IgD-negative memory B cell (primary cell): ENCODE measurements around the gene MYO7A. TPM values are rescaled to one million over a fixed set of nuclear protein-coding genes. Genes with fewer than 3 reads are reported as not detected.

Experiments used
- H3K27ac Mint-ChIP-seq, 3 donors: one replicate each; pipeline ENCODE4 v1.8.0; 2020 to 2022; ENCODE audit warnings: mild to moderate bottlenecking in 3 of 3, mixed read lengths in 3 of 3, moderate library complexity in 1 of 3
- H3K27me3 Mint-ChIP-seq: one replicate; pipeline ENCODE4 v1.8.0; 2021; ENCODE audit warnings: mixed read lengths
- H3K36me3 Mint-ChIP-seq: one replicate; pipeline ENCODE4 v1.8.0; 2020; ENCODE audit warnings: mild to moderate bottlenecking, mixed read lengths
- H3K4me1 Mint-ChIP-seq, 3 donors: one replicate each; pipeline ENCODE4 v1.8.0; 2020 to 2022; ENCODE audit warnings: mixed read lengths in 3 of 3, mild to moderate bottlenecking in 1 of 3
- H3K4me3 Mint-ChIP-seq, 4 donors: one replicate each; pipeline ENCODE4 v1.8.0; 2020 to 2022; ENCODE audit warnings: mild to moderate bottlenecking in 4 of 4, mixed read lengths in 4 of 4, moderate library complexity in 3 of 4
- H3K9me3 Mint-ChIP-seq, 3 donors: one replicate each; pipeline ENCODE4 v1.8.0; 2020 to 2021; ENCODE audit warnings: mixed read lengths in 3 of 3, mild to moderate bottlenecking in 1 of 3
- polyA plus RNA-seq: library from polyadenylated mRNA; unstranded; fragments of 300-500 nt; fragmentation: Illumina TruSeq; gene quantifications from one replicate; pipeline ENCODE4 v1.2.3, GENCODE V29; 2021

The MYO7A gene
- polyA plus RNA-seq, result not detected

DNA sequence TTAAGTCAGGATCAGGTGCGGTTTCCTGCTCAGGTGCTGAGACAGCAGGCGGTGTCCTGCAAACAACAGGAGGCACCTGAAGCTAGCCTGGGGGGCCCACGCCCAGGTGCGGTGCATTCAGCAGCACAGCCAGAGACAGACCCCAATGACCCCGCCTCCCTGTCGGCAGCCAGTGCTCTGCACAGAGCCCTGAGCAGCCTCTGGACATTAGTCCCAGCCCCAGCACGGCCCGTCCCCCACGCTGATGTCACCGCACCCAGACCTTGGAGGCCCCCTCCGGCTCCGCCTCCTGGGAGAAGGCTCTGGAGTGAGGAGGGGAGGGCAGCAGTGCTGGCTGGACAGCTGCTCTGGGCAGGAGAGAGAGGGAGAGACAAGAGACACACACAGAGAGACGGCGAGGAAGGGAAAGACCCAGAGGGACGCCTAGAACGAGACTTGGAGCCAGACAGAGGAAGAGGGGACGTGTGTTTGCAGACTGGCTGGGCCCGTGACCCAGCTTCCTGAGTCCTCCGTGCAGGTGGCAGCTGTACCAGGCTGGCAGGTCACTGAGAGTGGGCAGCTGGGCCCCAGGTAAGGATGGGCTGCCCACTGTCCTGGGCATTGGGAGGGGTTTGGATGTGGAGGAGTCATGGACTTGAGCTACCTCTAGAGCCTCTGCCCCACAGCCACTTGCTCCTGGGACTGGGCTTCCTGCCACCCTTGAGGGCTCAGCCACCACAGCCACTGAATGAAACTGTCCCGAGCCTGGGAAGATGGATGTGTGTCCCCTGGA is at the start of gene MYO7A:
Gene MYO7A (plus strand): TSS at position 327 of the 772 bp plus-strand sequence. CDS start 2,389 bp downstream, outside the sequence.
- Mint-ChIP-seq H3K9me3 (peaks cover 0 to under 1% (median 0%) of the 10 kb centered on the region in 3 donors), H3K4me3 (peak within 1 kb of the TSS; percentile 26 to 80 (median 71)), H3K4me1 (peaks cover 2 to 15% (median 8%) of the 10 kb centered on the region in 3 donors), H3K36me3 (no peaks in the 10 kb centered on the region), H3K27ac (peak within 1 kb of the TSS in 1 of 3 donors; percentile 23), H3K27me3 (peaks cover 8% of the 10 kb centered on the region)

DNA sequence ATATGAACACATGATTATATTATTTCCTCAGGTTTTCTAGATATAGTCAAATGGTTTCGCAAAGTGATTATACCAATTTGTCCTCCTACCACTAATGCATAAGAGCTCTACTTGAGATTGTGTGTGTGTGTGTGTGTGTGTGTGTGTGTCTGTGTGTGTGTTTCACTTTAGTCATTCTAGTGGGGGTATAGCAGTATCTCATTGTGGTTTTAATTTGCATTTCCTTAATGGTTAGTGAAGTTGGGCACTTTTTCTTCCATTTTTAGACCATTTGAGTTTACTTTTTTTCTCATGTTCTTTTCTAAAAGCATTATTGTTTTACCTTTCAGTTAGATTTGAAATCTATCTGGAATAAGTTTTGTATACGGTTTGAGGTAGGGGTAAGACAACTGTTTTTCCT is 48.4 kb upstream of the MYO7A start:
- no peak overlapping the region for H3K4me3 Mint-ChIP-seq
- no peaks in the 10 kb centered on the region for H3K4me1 Mint-ChIP-seq
- H3K27me3 Mint-ChIP-seq, result peaks cover 6% of the 10 kb centered on the region

GRCh38 chr11:77080643-77081210 is 47.3 kb upstream of the MYO7A start:
- no peaks in the 10 kb centered on the region for H3K4me1 Mint-ChIP-seq
- no peak overlapping the region for H3K27ac Mint-ChIP-seq

More for the DNA sequence above, 48.4 kb upstream of the MYO7A start:
- Mint-ChIP-seq H3K27ac (no peak overlapping the region), H3K36me3 (no peaks in the 10 kb centered on the region), H3K9me3 (peaks cover 0 to 7% (median 6%) of the 10 kb centered on the region in 3 donors)

GRCh38 chr11:77081381-77081851 is 46.6 kb upstream of the MYO7A start:
- H3K27ac Mint-ChIP-seq, result peak overlapping the region in 1 of 3 donors; percentile 86
- H3K4me1 Mint-ChIP-seq, result no peaks in the 10 kb centered on the region
- no peaks in the 10 kb centered on the region for H3K36me3 Mint-ChIP-seq
- H3K9me3 Mint-ChIP-seq, result peaks cover 0 to 7% (median 6%) of the 10 kb centered on the region in 3 donors
- H3K4me3 Mint-ChIP-seq, result peak overlapping the region in 1 of 4 donors; percentile 23
- H3K27me3 Mint-ChIP-seq, result peaks cover 6% of the 10 kb centered on the region

More at GRCh38 chr11:77080643-77081210, 47.3 kb upstream of the MYO7A start:
- H3K36me3 Mint-ChIP-seq, result no peaks in the 10 kb centered on the region
- H3K27me3 Mint-ChIP-seq, result peaks cover 6% of the 10 kb centered on the region
- peaks cover 0 to 7% (median 6%) of the 10 kb centered on the region in 3 donors for H3K9me3 Mint-ChIP-seq
- no peak overlapping the region for H3K4me3 Mint-ChIP-seq

- Mint-ChIP-seq H3K9me3 (peaks cover 0 to 7% (median 6%) of the 10 kb centered on the region in 3 donors), H3K36me3 (no peaks in the 10 kb centered on the region), H3K4me1 (no peaks in the 10 kb centered on the region), H3K27me3 (peaks cover 6% of the 10 kb centered on the region), H3K4me3 (no peak overlapping the region), H3K27ac (peak overlapping the region in 1 of 3 donors; percentile 43)
Observed at GRCh38 chr11:77081976-77082836, 45.8 kb upstream of the MYO7A start.

GRCh38 chr11:77082838-77083565 is 45.0 kb upstream of the MYO7A start:
- no peak overlapping the region for H3K4me3 Mint-ChIP-seq
- no peaks in the 10 kb centered on the region for H3K4me1 Mint-ChIP-seq
- H3K27ac Mint-ChIP-seq, result peak overlapping the region in 1 of 3 donors; percentile 43
- peaks cover 0 to 7% (median 4%) of the 10 kb centered on the region in 3 donors for H3K9me3 Mint-ChIP-seq
- peaks cover 4% of the 10 kb centered on the region for H3K27me3 Mint-ChIP-seq
- no peaks in the 10 kb centered on the region for H3K36me3 Mint-ChIP-seq

- H3K9me3 Mint-ChIP-seq, result peaks cover 0 to 7% (median 2%) of the 10 kb centered on the region in 3 donors
- H3K4me1 Mint-ChIP-seq, result no peaks in the 10 kb centered on the region
- H3K27me3 Mint-ChIP-seq, result peaks cover 1% of the 10 kb centered on the region
- no peaks in the 10 kb centered on the region for H3K36me3 Mint-ChIP-seq
- no peak overlapping the region for H3K4me3 Mint-ChIP-seq
- H3K27ac Mint-ChIP-seq, result no peak overlapping the region
Observed at GRCh38 chr11:77083566-77084245, 44.3 kb upstream of the MYO7A start.

GRCh38 chr11:77084581-77085191 is 43.4 kb upstream of the MYO7A start:
- no peaks in the 10 kb centered on the region for H3K9me3 Mint-ChIP-seq
- H3K4me3 Mint-ChIP-seq, result no peak overlapping the region
- H3K27ac Mint-ChIP-seq, result no peak overlapping the region

GRCh38 chr11:77085652-77086051 is 42.4 kb upstream of the MYO7A start:
- H3K27ac Mint-ChIP-seq, result no peak overlapping the region
- H3K36me3 Mint-ChIP-seq, result no peaks in the 10 kb centered on the region
- no peaks in the 10 kb centered on the region for H3K9me3 Mint-ChIP-seq
- H3K4me3 Mint-ChIP-seq, result no peak overlapping the region
- H3K4me1 Mint-ChIP-seq, result no peaks in the 10 kb centered on the region
- H3K27me3 Mint-ChIP-seq, result peaks cover 1% of the 10 kb centered on the region

More at GRCh38 chr11:77084581-77085191, 43.4 kb upstream of the MYO7A start:
- Mint-ChIP-seq H3K36me3 (no peaks in the 10 kb centered on the region), H3K27me3 (peaks cover 1% of the 10 kb centered on the region), H3K4me1 (no peaks in the 10 kb centered on the region)

DNA sequence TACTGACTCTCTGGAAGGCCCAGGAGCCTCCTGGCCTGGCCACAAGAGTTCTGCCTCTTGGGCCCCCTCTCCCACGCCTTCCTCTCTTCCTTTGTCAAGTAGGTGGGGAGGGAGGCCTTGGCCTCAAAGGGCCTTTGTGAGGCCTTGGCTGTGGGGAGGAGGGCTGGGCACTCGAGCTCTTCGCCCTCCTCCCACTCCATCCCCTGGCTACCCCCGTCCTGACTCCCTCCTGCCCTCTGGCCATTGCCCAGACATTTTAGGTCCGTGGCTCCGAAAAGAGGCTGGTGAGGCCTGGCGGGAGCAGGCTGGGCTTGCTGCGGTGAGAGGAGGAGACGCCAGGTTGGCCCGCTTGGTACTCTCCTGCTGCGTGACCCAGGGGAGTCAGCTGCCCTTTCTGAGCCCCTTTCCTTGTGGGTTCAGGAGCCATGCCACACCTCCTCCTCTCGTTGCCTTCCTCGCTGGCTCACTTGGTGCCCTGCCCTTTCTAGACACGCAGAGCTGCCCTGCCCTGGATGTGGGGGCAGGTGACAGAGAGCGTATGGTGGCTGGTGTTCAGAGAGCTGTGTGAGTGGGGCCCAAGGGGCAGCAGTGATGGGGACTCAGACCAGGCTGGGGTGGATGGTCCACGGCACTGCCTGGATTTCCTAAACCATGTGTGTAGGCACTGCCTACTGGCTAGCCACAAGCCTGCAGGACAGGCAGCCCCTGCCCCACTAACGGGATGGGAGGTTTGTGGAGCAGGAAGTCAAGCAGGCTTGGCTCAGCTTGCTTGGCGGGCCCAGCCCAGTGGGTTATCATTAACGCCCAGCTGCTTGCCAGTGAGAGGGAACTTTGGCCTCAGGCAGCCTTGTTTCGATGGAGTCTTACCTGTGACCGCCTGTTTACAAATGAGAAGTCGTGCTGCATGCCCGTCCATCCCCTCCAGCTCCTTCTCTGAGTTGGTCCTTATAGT is 41.2 kb upstream of the MYO7A start:
- peaks cover 0 to 3% (median 2%) of the 10 kb centered on the region in 3 donors for H3K4me1 Mint-ChIP-seq
- no peak overlapping the region for H3K27ac Mint-ChIP-seq
- peaks cover 3% of the 10 kb centered on the region for H3K27me3 Mint-ChIP-seq
- H3K4me3 Mint-ChIP-seq, result no peak overlapping the region
- H3K36me3 Mint-ChIP-seq, result no peaks in the 10 kb centered on the region
- no peaks in the 10 kb centered on the region for H3K9me3 Mint-ChIP-seq

GRCh38 chr11:77087723-77088225 is 40.3 kb upstream of the MYO7A start:
- Mint-ChIP-seq H3K36me3 (no peaks in the 10 kb centered on the region), H3K27ac (peak overlapping the region in 1 of 3 donors; percentile 43), H3K27me3 (peaks cover 3% of the 10 kb centered on the region), H3K4me3 (no peak overlapping the region), H3K9me3 (no peaks in the 10 kb centered on the region), H3K4me1 (peaks cover 0 to 3% (median 2%) of the 10 kb centered on the region in 3 donors)

GRCh38 chr11:77088236-77089003 is 39.6 kb upstream of the MYO7A start:
- Mint-ChIP-seq H3K4me3 (no peak overlapping the region), H3K4me1 (peaks cover 0 to 3% (median 2%) of the 10 kb centered on the region in 3 donors), H3K9me3 (no peaks in the 10 kb centered on the region), H3K27me3 (peaks cover 3% of the 10 kb centered on the region), H3K36me3 (no peaks in the 10 kb centered on the region), H3K27ac (no peak overlapping the region)
